HepG2 (cell line): Measurements from ENCODE around the gene SORD.

Source experiments
- CBFB ChIP-seq: sonication (generic); formaldehyde crosslinking; IDR thresholded peaks from 2 replicates; pipeline ENCODE4 v1.4.0; 2020; ENCODE audit warnings: missing genetic modification reagents
- FOXA1 ChIP-seq, 2 experiments: fragments of 450-650 bp in 1 of 2; sonication (generic) in 1 of 2; formaldehyde crosslinking in 1 of 2; IDR thresholded peaks; 2 replicates each; pipeline versions ENCODE4 v1.4.0 to v1.6.1; 2016 to 2020; ENCODE audit warnings: missing genetic modification reagents in 1 of 2
- MXI1 ChIP-seq: IDR thresholded peaks from 3 replicates; pipeline ENCODE4 v1.6.1; 2012; ENCODE audit warnings: low read depth, low read length, inconsistent platforms, borderline replicate concordance
- PBX3 ChIP-seq: sonication (generic); formaldehyde crosslinking; IDR thresholded peaks from 2 replicates; pipeline ENCODE4 v1.8.1; 2023; ENCODE audit warnings: missing genetic modification reagents, inconsistent platforms, borderline replicate concordance
- RELA ChIP-seq: sonication (generic); formaldehyde crosslinking; IDR thresholded peaks from 2 replicates; pipeline ENCODE4 v1.4.0; 2020; ENCODE audit warnings: missing genetic modification reagents
- SIN3A ChIP-seq: IDR thresholded peaks from 2 replicates; pipeline ENCODE4 v1.6.1; 2011; ENCODE audit warnings: low read depth, mild to moderate bottlenecking, control low read depth, low read length, borderline replicate concordance
- SRF ChIP-seq: IDR thresholded peaks from 2 replicates; pipeline ENCODE4 v1.6.1; 2011; ENCODE audit warnings: mild to moderate bottlenecking, low read depth, low read length, moderate library complexity
- TBP ChIP-seq: sonication (generic); formaldehyde crosslinking; IDR thresholded peaks from 2 replicates; pipeline ENCODE4 v1.5.0; 2020; ENCODE audit warnings: missing genetic modification reagents
- ZNF383 ChIP-seq: sonication (generic); formaldehyde crosslinking; IDR thresholded peaks from 2 replicates; pipeline ENCODE4 v1.4.0; 2020; ENCODE audit warnings: missing genetic modification reagents, mild to moderate bottlenecking, borderline replicate concordance

DNA sequence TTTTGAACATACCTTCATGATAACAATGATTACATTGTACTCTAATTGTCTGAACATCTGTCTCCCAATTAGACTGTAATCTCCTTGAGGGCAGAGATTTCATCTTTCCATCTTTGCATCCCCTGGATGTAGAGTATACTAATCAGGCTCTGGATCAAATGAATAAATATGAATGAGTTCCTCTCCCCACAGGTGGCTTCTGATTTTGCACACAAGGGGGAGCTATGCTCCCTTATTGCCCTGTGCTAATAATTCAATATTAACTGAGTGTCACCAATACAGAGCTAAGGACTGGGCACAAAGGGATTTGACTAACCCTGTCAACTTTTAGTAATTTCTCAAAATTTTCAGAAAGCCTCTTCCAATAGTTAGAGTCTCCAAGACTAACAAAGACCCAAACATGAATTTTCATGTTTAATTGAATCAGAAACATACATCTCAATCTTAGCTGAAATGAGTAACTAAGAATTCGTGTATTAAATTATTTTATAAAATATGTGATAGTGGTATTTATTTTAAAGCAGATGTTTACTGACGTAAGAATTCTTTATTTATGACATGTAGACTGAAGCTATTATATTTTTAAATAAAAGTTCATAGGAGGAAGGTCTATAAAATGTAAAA, 103.7 kb downstream of the SORD start:
- TF ChIP-seq TBP: no peak
- no peak for TF ChIP-seq ZNF383 (CRISPR knock-in tag)
- no peak for TF ChIP-seq RELA
- no peak for TF ChIP-seq SIN3A
- no peak for TF ChIP-seq FOXA1 (IDR thresholded peaks at IDR 0.05)
- TF ChIP-seq FOXA1 (CRISPR knock-in tag; IDR thresholded peaks at IDR 0.05): no peak
- no peak for TF ChIP-seq SRF
- TF ChIP-seq MXI1: no peak
- no peak for TF ChIP-seq PBX3 (CRISPR knock-in tag)
- no peak for TF ChIP-seq CBFB
